ENCODE results near the gene TOGARAM2.

TOGARAM2 gene

DNA sequence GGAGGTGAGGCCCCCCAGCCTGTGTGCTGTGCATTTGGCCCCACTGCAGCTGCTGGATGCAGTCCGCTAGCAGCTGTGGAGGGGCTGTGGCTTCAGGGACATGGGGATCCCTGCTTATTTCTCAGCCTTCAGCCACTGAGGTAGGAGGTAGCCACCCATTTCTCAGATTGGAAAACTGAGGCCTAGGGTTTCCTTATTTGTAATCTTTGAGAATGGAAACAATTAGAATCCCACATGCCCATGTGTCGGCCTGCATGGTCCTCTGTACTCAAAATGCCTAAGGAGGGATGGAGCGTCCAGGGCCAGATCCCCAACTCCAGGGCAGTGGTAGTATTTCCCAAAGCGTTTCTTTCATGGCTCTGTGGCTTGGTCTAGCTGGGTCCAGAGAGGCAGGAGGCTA, 42.1 kb downstream of the TOGARAM2 start:
- Histone ChIP-seq H2BK5ac (ENCODE audit: low read depth, low read length, poor library complexity) (no peak overlapping the region), H3K27ac (ENCODE audit: low read depth, low read length) (no peak overlapping the region), H2AFZ (ENCODE audit: insufficient read depth, low read length, poor library complexity) (no peak overlapping the region), H3K79me2 (ENCODE audit: control insufficient read depth, insufficient read depth, low read length, poor library complexity) (no peaks in the 10 kb centered on the region), H4K91ac (ENCODE audit: low read depth, low read length) (no peak overlapping the region), H3K36me3 (ENCODE audit: control insufficient read depth in 1 of 2, insufficient read depth in 2 of 2, low read length in 2 of 2) (no peaks in the 10 kb centered on the region), H2BK12ac (ENCODE audit: low read length) (no peak overlapping the region), H4K12ac (ENCODE audit: low read depth, low read length) (no peak overlapping the region), H3K4me2 (ENCODE audit: low read length) (no peak overlapping the region), H3K27me3 (ENCODE audit: insufficient read depth, low read length) (no peaks in the 10 kb centered on the region), H3K23ac (ENCODE audit: low read length) (no peak overlapping the region), H3K14ac (ENCODE audit: low read length) (no peak overlapping the region), H2AK5ac (ENCODE audit: low read length) (no peak overlapping the region), H2BK120ac (ENCODE audit: insufficient read depth, low read length, poor library complexity) (no peak overlapping the region), H3K9ac (ENCODE audit: low read length) (no peak overlapping the region), H3K4ac (ENCODE audit: low read depth, low read length) (no peak overlapping the region), H3K18ac (ENCODE audit: low read length) (no peak overlapping the region), H3K4me3 (ENCODE audit: low read depth, low read length) (no peak overlapping the region), H3K4me1 (ENCODE audit: control insufficient read depth in 1 of 2, insufficient read depth in 2 of 2, low read length in 2 of 2) (no peaks in the 10 kb centered on the region), H4K8ac (ENCODE audit: low read depth, low read length) (no peak overlapping the region), H3K79me1 (ENCODE audit: low read length) (no peaks in the 10 kb centered on the region), H3K9me3 (ENCODE audit: insufficient read depth, low read depth, low read length) (no peaks in the 10 kb centered on the region)
- no CpG with 5 or more reads among the region's 4 CpGs for WGBS (ENCODE audit: extremely low coverage, insufficient coverage, insufficient read length)
- DNase-seq = no peak

DNA sequence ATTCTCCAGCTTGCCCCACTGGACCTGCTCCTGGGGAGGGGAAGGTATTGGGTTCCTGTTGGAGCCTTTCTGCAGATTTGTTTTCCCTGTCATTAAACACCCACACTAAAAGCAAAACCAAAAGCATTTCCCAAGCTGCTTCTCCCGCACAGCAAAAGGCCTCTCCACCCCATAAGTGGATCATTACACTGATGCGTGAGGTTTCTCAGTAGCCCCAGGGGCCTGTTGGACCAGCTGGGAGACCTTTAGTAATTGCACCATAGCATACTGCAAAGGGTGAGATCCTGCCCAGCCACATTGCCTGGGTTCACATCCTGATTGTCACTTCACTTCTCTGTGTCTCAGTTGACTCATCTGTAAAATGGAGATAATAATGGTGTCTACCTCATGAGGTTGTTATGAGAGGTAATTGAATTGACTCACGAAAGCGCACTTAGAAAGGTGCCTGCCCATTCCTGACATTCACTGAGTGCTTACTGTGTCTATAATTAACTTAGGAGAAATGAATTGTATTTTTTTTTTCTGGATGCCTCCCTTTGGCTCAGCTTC, 43.9 kb downstream of the TOGARAM2 start:
- H4K12ac ChIP-seq (ENCODE audit: low read depth, low read length) = no peak overlapping the region
- H3K9me3 ChIP-seq (ENCODE audit: insufficient read depth, low read depth, low read length) = no peaks in the 10 kb centered on the region
- no peak overlapping the region for H3K4me2 ChIP-seq (ENCODE audit: low read length)
- no peak overlapping the region for H2BK120ac ChIP-seq (ENCODE audit: insufficient read depth, low read length, poor library complexity)
- H4K91ac ChIP-seq (ENCODE audit: low read depth, low read length) = no peak overlapping the region
- no CpG with 5 or more reads among the region's 4 CpGs for WGBS (ENCODE audit: extremely low coverage, insufficient coverage, insufficient read length)
- no peaks in the 10 kb centered on the region for H3K27me3 ChIP-seq (ENCODE audit: insufficient read depth, low read length)
- H2BK12ac ChIP-seq (ENCODE audit: low read length) = no peak overlapping the region
- no peak overlapping the region for H2AFZ ChIP-seq (ENCODE audit: insufficient read depth, low read length, poor library complexity)
- no peak overlapping the region for H2BK5ac ChIP-seq (ENCODE audit: low read depth, low read length, poor library complexity)
- no peak overlapping the region for H3K23ac ChIP-seq (ENCODE audit: low read length)
- DNase-seq = peak; percentile 97 to 99
- no peak overlapping the region for H3K4me3 ChIP-seq (ENCODE audit: low read depth, low read length)
- H3K36me3 ChIP-seq (ENCODE audit: control insufficient read depth in 1 of 2, insufficient read depth in 2 of 2, low read length in 2 of 2) = no peaks in the 10 kb centered on the region
- H3K9ac ChIP-seq (ENCODE audit: low read length) = no peak overlapping the region
- no peaks in the 10 kb centered on the region for H3K79me2 ChIP-seq (ENCODE audit: control insufficient read depth, insufficient read depth, low read length, poor library complexity)
- H4K8ac ChIP-seq (ENCODE audit: low read depth, low read length) = no peak overlapping the region
- no peak overlapping the region for H3K4ac ChIP-seq (ENCODE audit: low read depth, low read length)
- no peak overlapping the region for H3K27ac ChIP-seq (ENCODE audit: low read depth, low read length)
- H3K14ac ChIP-seq (ENCODE audit: low read length) = no peak overlapping the region
- no peaks in the 10 kb centered on the region for H3K4me1 ChIP-seq (ENCODE audit: control insufficient read depth in 1 of 2, insufficient read depth in 2 of 2, low read length in 2 of 2)
- H3K79me1 ChIP-seq (ENCODE audit: low read length) = no peaks in the 10 kb centered on the region
- no peak overlapping the region for H2AK5ac ChIP-seq (ENCODE audit: low read length)
- H3K18ac ChIP-seq (ENCODE audit: low read length) = no peak overlapping the region

DNA sequence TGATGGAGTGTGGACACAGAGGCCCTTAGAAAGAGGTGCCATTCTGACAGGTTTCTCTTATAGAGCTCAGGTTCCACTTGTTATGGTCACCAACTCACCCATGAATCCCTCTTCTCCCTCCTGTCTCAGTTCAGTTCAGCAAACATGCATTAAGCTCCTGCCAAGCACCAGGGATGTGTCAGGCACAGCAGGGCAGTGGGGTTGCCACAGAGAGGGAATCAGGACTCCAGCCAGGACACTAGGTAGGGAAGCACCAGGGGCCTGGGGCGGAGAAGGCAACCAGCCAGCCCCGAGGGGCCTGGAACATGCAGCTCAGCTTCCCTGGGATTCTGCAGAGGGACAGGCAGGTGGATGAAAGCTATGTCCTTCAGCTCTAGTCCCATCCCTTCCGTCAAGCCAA, 44.6 kb downstream of the TOGARAM2 start:
- Histone ChIP-seq H3K18ac (ENCODE audit: low read length) (no peak overlapping the region), H3K4me2 (ENCODE audit: low read length) (no peak overlapping the region), H4K91ac (ENCODE audit: low read depth, low read length) (no peak overlapping the region), H3K9ac (ENCODE audit: low read length) (no peak overlapping the region), H3K79me2 (ENCODE audit: control insufficient read depth, insufficient read depth, low read length, poor library complexity) (no peaks in the 10 kb centered on the region), H4K12ac (ENCODE audit: low read depth, low read length) (no peak overlapping the region), H3K79me1 (ENCODE audit: low read length) (no peaks in the 10 kb centered on the region), H3K27me3 (ENCODE audit: insufficient read depth, low read length) (no peaks in the 10 kb centered on the region), H3K27ac (ENCODE audit: low read depth, low read length) (no peak overlapping the region), H3K9me3 (ENCODE audit: insufficient read depth, low read depth, low read length) (no peaks in the 10 kb centered on the region), H3K4me1 (ENCODE audit: control insufficient read depth in 1 of 2, insufficient read depth in 2 of 2, low read length in 2 of 2) (no peaks in the 10 kb centered on the region), H3K23ac (ENCODE audit: low read length) (no peak overlapping the region), H2BK120ac (ENCODE audit: insufficient read depth, low read length, poor library complexity) (no peak overlapping the region), H3K4ac (ENCODE audit: low read depth, low read length) (no peak overlapping the region), H4K8ac (ENCODE audit: low read depth, low read length) (no peak overlapping the region), H3K36me3 (ENCODE audit: control insufficient read depth in 1 of 2, insufficient read depth in 2 of 2, low read length in 2 of 2) (no peaks in the 10 kb centered on the region), H3K4me3 (ENCODE audit: low read depth, low read length) (no peak overlapping the region), H2AK5ac (ENCODE audit: low read length) (no peak overlapping the region), H3K14ac (ENCODE audit: low read length) (no peak overlapping the region), H2BK12ac (ENCODE audit: low read length) (no peak overlapping the region), H2BK5ac (ENCODE audit: low read depth, low read length, poor library complexity) (no peak overlapping the region), H2AFZ (ENCODE audit: insufficient read depth, low read length, poor library complexity) (no peak overlapping the region)
- peak in 1 of 2 donors; percentile 20 for DNase-seq
- WGBS (ENCODE audit: extremely low coverage, insufficient coverage, insufficient read length) = no CpG with 5 or more reads among the region's 3 CpGs

DNA sequence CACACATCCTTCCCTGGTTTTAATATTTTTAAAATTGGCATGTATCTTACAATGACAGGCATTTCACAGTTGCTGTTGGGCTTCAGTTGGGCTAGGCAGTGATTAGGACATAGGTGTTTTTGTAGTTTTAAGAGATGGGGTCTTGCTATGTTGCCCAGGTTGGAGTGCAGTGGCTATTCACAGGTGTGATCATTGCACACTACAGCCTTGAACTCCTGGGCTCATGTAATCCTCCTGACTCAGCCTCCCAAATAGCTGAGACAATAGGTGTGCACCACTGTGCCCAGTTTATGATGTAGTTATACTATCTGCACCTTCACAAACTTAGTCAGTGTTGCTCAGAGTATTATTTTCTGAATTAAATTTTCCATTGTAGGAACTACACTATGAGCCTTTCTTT, 49.9 kb downstream of the TOGARAM2 start:
- Histone ChIP-seq H3K27ac (ENCODE audit: low read depth, low read length) (no peak overlapping the region), H2AFZ (ENCODE audit: insufficient read depth, low read length, poor library complexity) (no peak overlapping the region), H3K23ac (ENCODE audit: low read length) (no peak overlapping the region), H2BK12ac (ENCODE audit: low read length) (no peak overlapping the region), H4K12ac (ENCODE audit: low read depth, low read length) (no peak overlapping the region), H3K18ac (ENCODE audit: low read length) (no peak overlapping the region), H4K8ac (ENCODE audit: low read depth, low read length) (no peak overlapping the region), H2BK5ac (ENCODE audit: low read depth, low read length, poor library complexity) (no peak overlapping the region), H3K9ac (ENCODE audit: low read length) (no peak overlapping the region), H3K27me3 (ENCODE audit: insufficient read depth, low read length) (no peaks in the 10 kb centered on the region), H2AK5ac (ENCODE audit: low read length) (no peak overlapping the region), H3K14ac (ENCODE audit: low read length) (no peak overlapping the region), H2BK120ac (ENCODE audit: insufficient read depth, low read length, poor library complexity) (no peak overlapping the region), H3K4me2 (ENCODE audit: low read length) (no peak overlapping the region), H4K91ac (ENCODE audit: low read depth, low read length) (no peak overlapping the region), H3K79me1 (ENCODE audit: low read length) (peaks cover 2% of the 10 kb centered on the region), H3K79me2 (ENCODE audit: control insufficient read depth, insufficient read depth, low read length, poor library complexity) (no peaks in the 10 kb centered on the region), H3K4ac (ENCODE audit: low read depth, low read length) (no peak overlapping the region), H3K9me3 (ENCODE audit: insufficient read depth, low read depth, low read length) (peaks cover 2% of the 10 kb centered on the region), H3K36me3 (ENCODE audit: control insufficient read depth in 1 of 2, insufficient read depth in 2 of 2, low read length in 2 of 2) (no peaks in the 10 kb centered on the region), H3K4me3 (ENCODE audit: low read depth, low read length) (no peak overlapping the region), H3K4me1 (ENCODE audit: control insufficient read depth in 1 of 2, insufficient read depth in 2 of 2, low read length in 2 of 2) (peaks cover 7 to 9% of the 10 kb centered on the region in 2 experiments)
- no peak for DNase-seq
